ENCODE measurements around the gene GCSH. TPM values are rescaled to one million over a fixed set of nuclear protein-coding genes. Genes with fewer than 3 reads are reported as not detected.

The GCSH gene
- polyA plus RNA-seq, 1 of the 3 experiments (the other 2 are of a cell fraction) = 20.7 TPM

- TF ChIP-seq, protein P1, sequence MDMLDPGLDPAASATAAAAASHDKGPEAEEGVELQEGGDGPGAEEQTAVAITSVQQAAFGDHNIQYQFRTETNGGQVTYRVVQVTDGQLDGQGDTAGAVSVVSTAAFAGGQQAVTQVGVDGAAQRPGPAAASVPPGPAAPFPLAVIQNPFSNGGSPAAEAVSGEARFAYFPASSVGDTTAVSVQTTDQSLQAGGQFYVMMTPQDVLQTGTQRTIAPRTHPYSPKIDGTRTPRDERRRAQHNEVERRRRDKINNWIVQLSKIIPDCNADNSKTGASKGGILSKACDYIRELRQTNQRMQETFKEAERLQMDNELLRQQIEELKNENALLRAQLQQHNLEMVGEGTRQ (IDR thresholded peaks at IDR 0.05; ENCODE audit: borderline replicate concordance, low read depth, low read length) = no peak
- TF ChIP-seq CTCF (IDR thresholded peaks at IDR 0.05) (no peak), ELF1 (IDR thresholded peaks at IDR 0.05) (no peak)
Observed at GRCh38 chr16:81095653-81095952, 592 bp downstream of the GCSH start (continued).

- Histone ChIP-seq H3K9me3 (no peaks in the 10 kb centered on the region), H3K36me3 (replicated peaks in 1 of 2; ENCODE audit: control insufficient read depth in 1 of 2, insufficient read depth in 2 of 2, low read length in 1 of 2) (peaks cover 0 to 14% of the 10 kb centered on the region in 2 experiments), H3K27me3 (ENCODE audit: insufficient read depth) (no peaks in the 10 kb centered on the region), H3K4me1 (ENCODE audit: control insufficient read depth in 1 of 2, insufficient read depth in 2 of 2, low read depth in 1 of 2, low read length in 1 of 2) (peaks cover 0 to 4% of the 10 kb centered on the region in 2 experiments; a peak in 1 of 4 replicates), H3F3A (replicated peaks; ENCODE audit: insufficient read depth) (no peaks in the 10 kb centered on the region), H3K27ac (ENCODE audit: low read depth in 2 of 2, low read length in 1 of 2) (peak overlapping the region in 1 of 2 experiments; percentile 64; a peak in 1 of 4 replicates), H3K4me2 (peak overlapping the region; percentile 95), H4K20me1 (ENCODE audit: insufficient read depth) (no peaks in the 10 kb centered on the region), H3K4me3 (ENCODE audit: low read depth in 2 of 2, low read length in 1 of 2) (peak overlapping the region; percentile 83 to 93), H2AFZ (ENCODE audit: low read depth) (no peak overlapping the region), H3K9ac (no peak overlapping the region), H3K9me2 (no peaks in the 10 kb centered on the region), H3K79me2 (ENCODE audit: insufficient read depth) (peaks cover 58% of the 10 kb centered on the region)
- no peak for DNase-seq
- ChIA-PET POLR2A (no interaction called here), CTCF (interaction anchor here (0.8 kb wide), 1 partner anchor 107 kb away, joined by 3 read pairs; no protein-coding TSS in a partner anchor)
- 81% methylated on average over 21 of the region's 21 CpGs for WGBS (ENCODE audit: low lambda C conversion rate)
- TF ChIP-seq, protein P2, sequence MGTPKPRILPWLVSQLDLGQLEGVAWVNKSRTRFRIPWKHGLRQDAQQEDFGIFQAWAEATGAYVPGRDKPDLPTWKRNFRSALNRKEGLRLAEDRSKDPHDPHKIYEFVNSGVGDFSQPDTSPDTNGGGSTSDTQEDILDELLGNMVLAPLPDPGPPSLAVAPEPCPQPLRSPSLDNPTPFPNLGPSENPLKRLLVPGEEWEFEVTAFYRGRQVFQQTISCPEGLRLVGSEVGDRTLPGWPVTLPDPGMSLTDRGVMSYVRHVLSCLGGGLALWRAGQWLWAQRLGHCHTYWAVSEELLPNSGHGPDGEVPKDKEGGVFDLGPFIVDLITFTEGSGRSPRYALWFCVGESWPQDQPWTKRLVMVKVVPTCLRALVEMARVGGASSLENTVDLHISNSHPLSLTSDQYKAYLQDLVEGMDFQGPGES (IDR thresholded peaks at IDR 0.05; ENCODE audit: low read depth, low read length) = no peak
- TF ChIP-seq POLR2AphosphoS5 (IDR thresholded peaks at IDR 0.05; ENCODE audit: low read depth, low read length) (no peak), MEF2A (IDR thresholded peaks at IDR 0.05; ENCODE audit: borderline replicate concordance, low read depth) (no peak), GATA2 (CRISPR knock-in tag; IDR thresholded peaks at IDR 0.05) (no peak), RAD21 (IDR thresholded peaks at IDR 0.05; ENCODE audit: low read length) (no peak), ELF1 (IDR thresholded peaks at IDR 0.05) (no peak), REST (IDR thresholded peaks at IDR 0.05; ENCODE audit: low read depth, low read length) (no peak), NFIC (IDR thresholded peaks at IDR 0.05; ENCODE audit: borderline replicate concordance) (no peak), GABPA (IDR thresholded peaks at IDR 0.05; ENCODE audit: low read depth) (no peak), CTCF (IDR thresholded peaks at IDR 0.05) (no peak), CHD2 (IDR thresholded peaks at IDR 0.05; ENCODE audit: low read length, partially characterized antibody) (no peak), SIN3A (IDR thresholded peaks at IDR 0.05; ENCODE audit: borderline replicate concordance, low read depth, low read length) (no peak), FOXJ3 (CRISPR knock-in tag; IDR thresholded peaks at IDR 0.05) (no peak), RCOR1 (IDR thresholded peaks at IDR 0.05; ENCODE audit: low read length) (no peak), TEAD4 (IDR thresholded peaks at IDR 0.05; ENCODE audit: borderline replicate concordance, insufficient read depth) (no peak), FOSL2 (IDR thresholded peaks at IDR 0.05; ENCODE audit: borderline replicate concordance, low read depth) (no peak), EZH2phosphoT487 (IDR thresholded peaks at IDR 0.05; ENCODE audit: borderline replicate concordance, low read depth) (no peak)
- TF ChIP-seq, protein P1 (IDR thresholded peaks at IDR 0.05; ENCODE audit: borderline replicate concordance, low read depth, low read length) = no peak
Observed at GRCh38 chr16:81094771-81095251, 1.4 kb downstream of the GCSH start.

All from SK-N-SH (cell line).